Esophagus squamous epithelium (tissue), 5 donors: Measurements from ENCODE around the gene CFAP74. TPM values are rescaled to one million over a fixed set of nuclear protein-coding genes. Genes with fewer than 3 reads are reported as not detected.

ENCODE experiments used
- DNase-seq: peaks from one replicate; lab custom pipeline; 2025; lab: John Stamatoyannopoulos, UW
- H3K27ac ChIP-seq, 4 donors: fragments of 200-600 bp; sonication (generic); one replicate each; pipeline ENCODE4 v1.5.1; 2016 to 2019; ENCODE audit warnings: mild to moderate bottlenecking in 1 of 4
- H3K27me3 ChIP-seq, 4 donors: fragments of 200-600 bp; sonication (generic); 1 replicate in 3 of 4; 2 replicates in 1 of 4; pipeline versions ENCODE4 v1.5.1 to v1.6.0; 2017 to 2021; ENCODE audit warnings: antibody characterized with exemption in 1 of 4
- H3K36me3 ChIP-seq, 3 donors: fragments of 200-600 bp; sonication (generic); one replicate each; pipeline ENCODE4 v1.5.1; 2016 to 2019
- H3K4me1 ChIP-seq, 3 donors: fragments of 200-600 bp; sonication (generic); one replicate each; pipeline ENCODE4 v1.5.1; 2017 to 2019
- H3K4me3 ChIP-seq, 4 donors: fragments of 200-600 bp; sonication (generic); 1 replicate in 3 of 4; 2 replicates in 1 of 4; pipeline ENCODE4 v1.5.1; 2016 to 2019; ENCODE audit warnings: mild to moderate bottlenecking in 2 of 4, moderate library complexity in 1 of 4
- H3K9me3 ChIP-seq, 3 donors: fragments of 200-600 bp; sonication (generic); one replicate each; pipeline ENCODE4 v1.5.1; 2016 to 2019
- CTCF ChIP-seq, 6 experiments: fragments of 450-650 bp in 4 of 6; fragments of 200-600 bp in 2 of 6; sonication (generic) in 2 of 6; IDR thresholded peaks; one replicate each; pipeline ENCODE4 v1.5.1; 2016 to 2019; ENCODE audit warnings: antibody characterized with exemption in 6 of 6, mild to moderate bottlenecking in 4 of 6, moderate library complexity in 4 of 6
- POLR2A ChIP-seq, 4 donors: fragments of 450-650 bp; IDR thresholded peaks; one replicate each; pipeline ENCODE4 v1.6.1; 2017; ENCODE audit warnings: antibody characterized with exemption in 4 of 4, mild to moderate bottlenecking in 4 of 4, moderate library complexity in 3 of 4
- WGBS, 2 donors: methylation state at CpG; one replicate each; pipeline ENCODE4 v1.1.5; 2018; 5-methylcytosine and 5-hydroxymethylcytosine counted together
- intact Hi-C: fragments of 100-400 bp; cut with DNase I; formaldehyde crosslinking; loops from one replicate; pipeline ENCODE4 v1.15.0; 2022
- total RNA-seq, 4 donors: library from RNA; depleted of rRNA; stranded (reverse); fragments of >200 nt; gene quantifications; one replicate each; pipeline ENCODE4 v1.1.0, GENCODE V29; 2016
- donor health status: DM: yes; HTN: yes; CAD: no.

CFAP74 gene
- total RNA-seq, 4 donors from 2014 or later, result not detected

DNA sequence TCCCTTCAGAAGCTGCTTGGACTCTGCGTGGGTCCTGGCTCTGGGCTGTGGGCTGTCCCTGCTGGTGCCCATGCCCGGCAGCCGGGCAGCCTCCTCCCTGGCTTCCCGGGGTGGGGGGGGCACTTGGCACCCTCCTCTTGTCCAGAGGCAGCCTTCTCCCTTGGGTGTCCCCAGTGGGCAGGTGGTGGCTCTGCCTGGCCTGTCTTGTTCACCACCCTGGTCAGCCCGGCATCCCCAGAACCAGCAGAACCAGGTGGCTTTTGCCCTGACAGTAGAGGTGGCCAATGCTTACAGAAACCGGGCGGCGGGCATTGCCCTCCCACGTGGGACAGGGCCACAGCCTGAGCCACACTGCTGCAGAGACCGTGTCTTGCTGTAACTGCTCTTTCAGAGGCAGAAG, 38.0 kb downstream of the CFAP74 start:
- DNase-seq, result no peak
- intact Hi-C loops, result no loop called here
- H3K27me3 ChIP-seq, result peaks cover 0 to 56% (median 0%) of the 10 kb centered on the region in 4 donors

GRCh38 chr1:1964811-1965210, 38.8 kb downstream of the CFAP74 start:
- TF ChIP-seq POLR2A (IDR thresholded peaks at IDR 0.05) (no peak), CTCF (IDR thresholded peaks at IDR 0.05) (no peak)
- DNase-seq, result no peak
- intact Hi-C loops, result loop anchor here (5.0 kb wide), 1 partner anchor 82 kb away; no protein-coding TSS in a partner anchor
- Histone ChIP-seq H3K9me3 (peaks cover 0 to 12% (median 0%) of the 10 kb centered on the region in 3 donors), H3K4me1 (peaks cover 0 to 11% (median 5%) of the 10 kb centered on the region in 3 donors), H3K27me3 (peaks cover 0 to 63% (median 0%) of the 10 kb centered on the region in 4 donors), H3K27ac (no peak overlapping the region), H3K4me3 (no peak overlapping the region), H3K36me3 (no peaks in the 10 kb centered on the region)
- 83 to 96% methylated on average over 1 to 8 of the region's 25 CpGs for WGBS, 2 donors

More for the DNA sequence above, 38.0 kb downstream of the CFAP74 start:
- Histone ChIP-seq H3K36me3 (no peaks in the 10 kb centered on the region), H3K4me1 (peaks cover 0 to 11% (median 0%) of the 10 kb centered on the region in 3 donors), H3K4me3 (no peak overlapping the region), H3K9me3 (peaks cover 0 to 12% (median 0%) of the 10 kb centered on the region in 3 donors), H3K27ac (no peak overlapping the region)
- WGBS, 2 donors, result 100% methylated on average over 1 of the region's 10 CpGs; no CpG with 5 or more reads in 1 of the 2 donors
- TF ChIP-seq POLR2A (IDR thresholded peaks at IDR 0.05) (no peak), CTCF (IDR thresholded peaks at IDR 0.05) (no peak)

DNA sequence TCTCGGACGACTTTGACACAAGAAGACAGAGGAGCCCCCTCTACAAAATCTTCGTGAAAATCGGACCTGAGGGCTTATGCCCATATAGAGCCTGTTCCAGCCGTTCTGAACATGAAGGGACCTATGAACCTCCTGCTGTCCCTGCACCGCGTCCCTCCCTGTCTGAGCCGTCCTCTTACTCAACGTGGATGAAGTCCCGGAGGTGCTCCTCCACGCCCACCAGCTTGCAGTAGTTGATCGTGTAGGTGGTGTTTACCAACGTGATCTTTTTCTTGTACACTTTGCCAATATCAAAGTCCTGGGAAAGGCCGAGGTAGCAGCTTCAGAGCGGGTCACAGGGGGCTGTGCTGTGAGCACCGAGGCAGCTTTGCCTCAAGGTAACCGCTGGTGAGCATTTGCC, 40.0 kb downstream of the CFAP74 start:
- Histone ChIP-seq H3K4me1 (peaks cover 0 to 13% (median 8%) of the 10 kb centered on the region in 3 donors), H3K9me3 (no peaks in the 10 kb centered on the region), H3K36me3 (no peaks in the 10 kb centered on the region), H3K27ac (no peak overlapping the region), H3K27me3 (peaks cover 0 to 76% (median 0%) of the 10 kb centered on the region in 4 donors), H3K4me3 (no peak overlapping the region)
- no peak for TF ChIP-seq POLR2A (IDR thresholded peaks at IDR 0.05)
- no peak for TF ChIP-seq CTCF (IDR thresholded peaks at IDR 0.05)
- intact Hi-C loops, result loop anchor here (5.0 kb wide), 1 partner anchor 84 kb away; no protein-coding TSS in a partner anchor
- 83 to 86% methylated on average over 7 to 13 of the region's 17 CpGs for WGBS, 2 donors
- DNase-seq, result no peak

- H3K9me3 ChIP-seq, result no peaks in the 10 kb centered on the region
- H3K36me3 ChIP-seq, result no peaks in the 10 kb centered on the region
- H3K4me3 ChIP-seq, result no peak overlapping the region
- peaks cover 0 to 77% (median 0%) of the 10 kb centered on the region in 4 donors for H3K27me3 ChIP-seq
- 59 to 72% methylated on average over 2 of the region's 2 CpGs for WGBS, 2 donors
- DNase-seq, result no peak
- intact Hi-C loops, result loop anchor here (5.0 kb wide), 1 partner anchor 85 kb away; no protein-coding TSS in a partner anchor
- H3K27ac ChIP-seq, result no peak overlapping the region
- TF ChIP-seq POLR2A (IDR thresholded peaks at IDR 0.05), result no peak
- no peak for TF ChIP-seq CTCF (IDR thresholded peaks at IDR 0.05)
- peaks cover 0 to 13% (median 8%) of the 10 kb centered on the region in 3 donors for H3K4me1 ChIP-seq
Measured at GRCh38 chr1:1962752-1963151, 40.8 kb downstream of the CFAP74 start.

- H3K36me3 ChIP-seq, result no peaks in the 10 kb centered on the region
- no peaks in the 10 kb centered on the region for H3K9me3 ChIP-seq
- TF ChIP-seq POLR2A (IDR thresholded peaks at IDR 0.05) (no peak), CTCF (IDR thresholded peaks at IDR 0.05) (no peak)
- 62 to 71% methylated on average over 15 to 16 of the region's 17 CpGs for WGBS, 2 donors
- peaks cover 0 to 13% (median 8%) of the 10 kb centered on the region in 3 donors for H3K4me1 ChIP-seq
- intact Hi-C loops, result loop anchor here (5.0 kb wide), 1 partner anchor 87 kb away; no protein-coding TSS in a partner anchor
- DNase-seq, result no peak
- no peak overlapping the region for H3K4me3 ChIP-seq
- no peak overlapping the region for H3K27ac ChIP-seq
- peaks cover 0 to 76% (median 0%) of the 10 kb centered on the region in 4 donors for H3K27me3 ChIP-seq
Measured at GRCh38 chr1:1960480-1961196, 42.9 kb downstream of the CFAP74 start.
